WTC11 (cell line): ENCODE results near the gene CHMP1B. TPM values are rescaled to one million over a fixed set of nuclear protein-coding genes. Genes with fewer than 3 reads are reported as not detected.

Experiments used
- ATAC-seq: fragments of 200-7000 bp; cut with Tn5 transposase; 2 replicates; pipeline ENCODE4 v1.10.0; 2021; ENCODE audit warnings: mild to moderate bottlenecking, moderate library complexity
- CTCF ChIA-PET: fragments of 300-600 bp; sonication (Branson Sonifier 250); formaldehyde crosslinking; loops from one replicate; lab custom pipeline; 2021; ENCODE audit warnings: antibody characterized with exemption; lab: Charles Lee
- POLR2A ChIA-PET: fragments of 350-600 bp; sonication (Branson Sonifier 250); formaldehyde crosslinking; loops from one replicate; lab custom pipeline; 2021; ENCODE audit warnings: antibody characterized with exemption; lab: Charles Lee
- DNase-seq: peaks from one replicate; pipeline ENCODE4 v3.0.0; 2021; ENCODE audit warnings: low spot score
- H3K27ac Mint-ChIP-seq: 2 replicates; pipeline ENCODE4 v1.8.0; 2021; ENCODE audit warnings: mixed read lengths
- H3K27me3 Mint-ChIP-seq: 2 replicates; pipeline ENCODE4 v1.8.0; 2021; ENCODE audit warnings: low read depth, mild to moderate bottlenecking, moderate library complexity, mixed read lengths
- H3K36me3 Mint-ChIP-seq: 2 replicates; pipeline ENCODE4 v1.8.0; 2021; ENCODE audit warnings: mixed read lengths
- H3K4me1 Mint-ChIP-seq: 2 replicates; pipeline ENCODE4 v1.8.0; 2022; ENCODE audit warnings: mixed read lengths
- H3K4me3 Mint-ChIP-seq: 2 replicates; pipeline ENCODE4 v1.8.0; 2021; ENCODE audit warnings: mild to moderate bottlenecking, moderate library complexity, mixed read lengths
- H3K9me3 Mint-ChIP-seq: 2 replicates; pipeline ENCODE4 v1.8.0; 2021; ENCODE audit warnings: mixed read lengths
- AFF4 ChIP-seq: sonication (generic); formaldehyde crosslinking; IDR thresholded peaks from 2 replicates; pipeline ENCODE4 v1.8.1; 2023; ENCODE audit warnings: mild to moderate bottlenecking, missing genetic modification reagents, borderline replicate concordance
- ATF3 ChIP-seq: sonication (generic); formaldehyde crosslinking; conservative IDR thresholded peaks from 2 replicates; pipeline ENCODE4 v1.8.1; 2022; ENCODE audit warnings: mild to moderate bottlenecking, missing genetic modification reagents
- CREB1 ChIP-seq: sonication (generic); formaldehyde crosslinking; IDR thresholded peaks from 2 replicates; pipeline ENCODE4 v1.8.0; 2023; ENCODE audit warnings: mild to moderate bottlenecking, missing genetic modification reagents
- CTCF ChIP-seq: fragments of 200-600 bp; IDR thresholded peaks from 2 replicates; pipeline ENCODE4 v1.8.0; 2022; ENCODE audit warnings: antibody characterized with exemption
- E2F5 ChIP-seq: sonication (generic); formaldehyde crosslinking; IDR thresholded peaks from 2 replicates; pipeline ENCODE4 v1.8.1; 2022; ENCODE audit warnings: mild to moderate bottlenecking, moderate library complexity, missing genetic modification reagents
- EMX1 ChIP-seq: fragments of 250-450 bp; sonication (Bioruptor Pico); IDR thresholded peaks from 2 replicates; pipeline ENCODE4 v1.8.0; 2021; ENCODE audit warnings: mild to moderate bottlenecking
- ETV6 ChIP-seq: sonication (generic); formaldehyde crosslinking; IDR thresholded peaks from 2 replicates; pipeline ENCODE4 v1.8.1; 2022; ENCODE audit warnings: mild to moderate bottlenecking, missing genetic modification reagents
- FOXJ3 ChIP-seq: sonication (generic); formaldehyde crosslinking; IDR thresholded peaks from 2 replicates; pipeline ENCODE4 v1.9.0; 2021; ENCODE audit warnings: missing genetic modification reagents, mild to moderate bottlenecking, borderline replicate concordance
- GABPB1 ChIP-seq: sonication (generic); formaldehyde crosslinking; IDR thresholded peaks from 2 replicates; pipeline ENCODE4 v1.8.1; 2023; ENCODE audit warnings: mild to moderate bottlenecking, missing genetic modification reagents
- GRHL2 ChIP-seq: fragments of 250-450 bp; sonication (Bioruptor Pico); IDR thresholded peaks from 2 replicates; pipeline ENCODE4 v1.8.0; 2022; ENCODE audit warnings: mild to moderate bottlenecking, moderate library complexity; ENCODE audit not compliant: insufficient replicate concordance, severe bottlenecking
- GTF2I ChIP-seq: fragments of 250-450 bp; sonication (Bioruptor Pico); conservative IDR thresholded peaks from 2 replicates; pipeline ENCODE4 v1.4.0; 2021; ENCODE audit warnings: mild to moderate bottlenecking
- IRF1 ChIP-seq: sonication (generic); formaldehyde crosslinking; IDR thresholded peaks from 2 replicates; pipeline ENCODE4 v1.8.0; 2023; ENCODE audit warnings: missing genetic modification reagents
- MAX ChIP-seq: sonication (generic); formaldehyde crosslinking; IDR thresholded peaks from 2 replicates; pipeline ENCODE4 v1.8.0; 2022; ENCODE audit warnings: mild to moderate bottlenecking, missing genetic modification reagents
- MLX ChIP-seq: sonication (generic); formaldehyde crosslinking; IDR thresholded peaks from 2 replicates; pipeline ENCODE4 v1.8.1; 2023; ENCODE audit warnings: mild to moderate bottlenecking, missing genetic modification reagents, moderate library complexity
- OVOL2 ChIP-seq: fragments of 250-450 bp; sonication (Bioruptor Pico); IDR thresholded peaks from 2 replicates; pipeline ENCODE4 v1.9.0; 2021; ENCODE audit warnings: mild to moderate bottlenecking, borderline replicate concordance
- PREB ChIP-seq: sonication (generic); formaldehyde crosslinking; IDR thresholded peaks from 2 replicates; pipeline ENCODE4 v1.8.1; 2022; ENCODE audit warnings: mild to moderate bottlenecking, missing genetic modification reagents, moderate library complexity, borderline replicate concordance
- PRRX2 ChIP-seq: fragments of 250-450 bp; sonication (Bioruptor Pico); IDR thresholded peaks from 2 replicates; pipeline ENCODE4 v1.8.0; 2021; ENCODE audit warnings: mild to moderate bottlenecking
- SOX15 ChIP-seq: fragments of 250-450 bp; sonication (Bioruptor Pico); IDR thresholded peaks from 2 replicates; pipeline ENCODE4 v1.9.0; 2021; ENCODE audit warnings: mild to moderate bottlenecking
- SP1 ChIP-seq: sonication (generic); formaldehyde crosslinking; conservative IDR thresholded peaks from 2 replicates; pipeline ENCODE4 v1.8.1; 2022; ENCODE audit warnings: missing genetic modification reagents
- ZNF121 ChIP-seq: sonication (generic); formaldehyde crosslinking; IDR thresholded peaks from 2 replicates; pipeline ENCODE4 v1.8.0; 2023; ENCODE audit warnings: missing genetic modification reagents
- ZNF416 ChIP-seq: fragments of 250-450 bp; sonication (Bioruptor Pico); IDR thresholded peaks from 2 replicates; pipeline ENCODE4 v1.9.0; 2021; ENCODE audit warnings: mild to moderate bottlenecking, inconsistent platforms
- ZNF671 ChIP-seq: fragments of 250-450 bp; sonication (Bioruptor Pico); IDR thresholded peaks from 2 replicates; pipeline ENCODE4 v1.8.0; 2021; ENCODE audit warnings: mild to moderate bottlenecking
- ZSCAN18 ChIP-seq: fragments of 250-450 bp; sonication (Bioruptor Pico); IDR thresholded peaks from 2 replicates; pipeline ENCODE4 v2.1.2; 2022; ENCODE audit warnings: mild to moderate bottlenecking, moderate library complexity
- total RNA-seq: library from RNA; stranded (reverse); gene quantifications from 3 replicates; pipeline ENCODE4 v1.2.3, GENCODE V29; 2021

Gene CHMP1B
- total RNA-seq, 1 experiment from 2014 or later = 37.2 TPM

- no peaks in the 10 kb centered on the region for H3K27me3 Mint-ChIP-seq
- H3K27ac Mint-ChIP-seq = peak overlapping the region; percentile 99
- H3K36me3 Mint-ChIP-seq = peaks cover 5% of the 10 kb centered on the region
- TF ChIP-seq GTF2I (CRISPR knock-in tag) (no peak), ZNF121 (CRISPR knock-in tag) (no peak), AFF4 (CRISPR knock-in tag) (no peak), IRF1 (CRISPR knock-in tag) (no peak), FOXJ3 (no peak)
- TF ChIP-seq, all 79 proteins: peak for 0
- POLR2A ChIA-PET = interaction anchor here (1.9 kb wide), 1 partner anchor 11 kb away, joined by 5 read pairs; no protein-coding TSS in a partner anchor
- CTCF ChIA-PET = interaction anchor here (0.7 to 2.5 kb wide), 13 partner anchors 11 to 174 kb away, joined by 3 to 14 read pairs (median 5); no protein-coding TSS in a partner anchor
- Mint-ChIP-seq H3K4me3 (no peak overlapping the region), H3K9me3 (peaks cover 6% of the 10 kb centered on the region), H3K4me1 (peaks cover 33% of the 10 kb centered on the region)
- ATAC-seq (peak; percentile 46), DNase-seq (no peak)
Observed at GRCh38 chr18:11828786-11829432, 22.3 kb upstream of the CHMP1B start.

GRCh38 chr18:11830585-11830984 lies 20.6 kb upstream of the CHMP1B start:
- Mint-ChIP-seq H3K9me3 (peaks cover 6% of the 10 kb centered on the region), H3K27me3 (no peaks in the 10 kb centered on the region), H3K4me3 (no peak overlapping the region), H3K36me3 (peaks cover 5% of the 10 kb centered on the region), H3K27ac (peak overlapping the region; percentile 52; the same call in 1 of the 2 replicates), H3K4me1 (peaks cover 32% of the 10 kb centered on the region)
- POLR2A ChIA-PET = no interaction called here
- DNase-seq (no peak), ATAC-seq (no peak)
- CTCF ChIA-PET = interaction anchor here (0.6 to 1.9 kb wide), 2 partner anchors 97 to 98 kb away, joined by 3 to 14 read pairs; no protein-coding TSS in a partner anchor
- no peak for TF ChIP-seq CREB1 (CRISPR knock-in tag)
- TF ChIP-seq MAX (CRISPR knock-in tag) = no peak
- TF ChIP-seq ETV6 (CRISPR knock-in tag) = no peak
- no peak for TF ChIP-seq GRHL2
- no peak for TF ChIP-seq ZNF416 (CRISPR knock-in tag)
- TF ChIP-seq ZNF671 = no peak
- no peak for TF ChIP-seq PREB (CRISPR knock-in tag)
- no peak for TF ChIP-seq GABPB1
- TF ChIP-seq MLX (CRISPR knock-in tag) = no peak
- TF ChIP-seq PRRX2 = no peak
- TF ChIP-seq OVOL2 (CRISPR knock-in tag) = no peak
- no peak for TF ChIP-seq EMX1
- no peak for TF ChIP-seq SP1 (CRISPR knock-in tag)
- TF ChIP-seq SOX15 (CRISPR knock-in tag) = no peak
- TF ChIP-seq ATF3 (CRISPR knock-in tag) = no peak
- TF ChIP-seq CTCF = no peak
- TF ChIP-seq E2F5 (CRISPR knock-in tag) = no peak
- no peak for TF ChIP-seq ZSCAN18
